HFFc6 (cell line): ENCODE data around the gene CCDC28B. TPM values are rescaled to one million over a fixed set of nuclear protein-coding genes. Genes with fewer than 3 reads are reported as not detected.

ENCODE experiments used
- DNase-seq: peaks from one replicate; pipeline ENCODE4 v3.0.0-alpha.2; 2018
- H3K27ac Mint-ChIP-seq: 2 replicates; pipeline ENCODE4 v1.8.0; 2020; ENCODE audit warnings: mild to moderate bottlenecking, mixed read lengths
- H3K27me3 Mint-ChIP-seq: 2 replicates; pipeline ENCODE4 v1.8.0; 2021; ENCODE audit warnings: mild to moderate bottlenecking, moderate library complexity, mixed read lengths; ENCODE audit not compliant: insufficient read depth
- H3K36me3 Mint-ChIP-seq: 2 replicates; pipeline ENCODE4 v1.8.0; 2021; ENCODE audit warnings: low read depth, mixed read lengths
- H3K4me1 Mint-ChIP-seq: 2 replicates; pipeline ENCODE4 v1.8.0; 2020; ENCODE audit warnings: low read depth, mixed read lengths
- H3K4me3 Mint-ChIP-seq: 2 replicates; pipeline ENCODE4 v1.8.0; 2020; ENCODE audit warnings: mild to moderate bottlenecking, moderate library complexity, mixed read lengths
- H3K9me3 Mint-ChIP-seq: 2 replicates; pipeline ENCODE4 v1.8.0; 2020; ENCODE audit warnings: mild to moderate bottlenecking, mixed read lengths
- CTCF ChIP-seq: fragments of 200-600 bp; sonication (generic); IDR thresholded peaks from 2 replicates; pipeline ENCODE4 v1.5.0; 2021; ENCODE audit warnings: antibody characterized with exemption, mild to moderate bottlenecking
- total RNA-seq, 6 experiments: library from RNA; stranded (reverse); fragmentation: NEBNext Ultra II Directional; extraction: Animal tissue kit (Norgen Biotek cat#: 25700); gene quantifications; 2 replicates in 1 of 6; 3 replicates in 5 of 6; pipeline ENCODE4 v1.2.3, GENCODE V29; 2021

The CCDC28B gene
- total RNA-seq, 6 experiments from 2014 or later = 12.5 to 15.7 (median 15.3) TPM

DNA sequence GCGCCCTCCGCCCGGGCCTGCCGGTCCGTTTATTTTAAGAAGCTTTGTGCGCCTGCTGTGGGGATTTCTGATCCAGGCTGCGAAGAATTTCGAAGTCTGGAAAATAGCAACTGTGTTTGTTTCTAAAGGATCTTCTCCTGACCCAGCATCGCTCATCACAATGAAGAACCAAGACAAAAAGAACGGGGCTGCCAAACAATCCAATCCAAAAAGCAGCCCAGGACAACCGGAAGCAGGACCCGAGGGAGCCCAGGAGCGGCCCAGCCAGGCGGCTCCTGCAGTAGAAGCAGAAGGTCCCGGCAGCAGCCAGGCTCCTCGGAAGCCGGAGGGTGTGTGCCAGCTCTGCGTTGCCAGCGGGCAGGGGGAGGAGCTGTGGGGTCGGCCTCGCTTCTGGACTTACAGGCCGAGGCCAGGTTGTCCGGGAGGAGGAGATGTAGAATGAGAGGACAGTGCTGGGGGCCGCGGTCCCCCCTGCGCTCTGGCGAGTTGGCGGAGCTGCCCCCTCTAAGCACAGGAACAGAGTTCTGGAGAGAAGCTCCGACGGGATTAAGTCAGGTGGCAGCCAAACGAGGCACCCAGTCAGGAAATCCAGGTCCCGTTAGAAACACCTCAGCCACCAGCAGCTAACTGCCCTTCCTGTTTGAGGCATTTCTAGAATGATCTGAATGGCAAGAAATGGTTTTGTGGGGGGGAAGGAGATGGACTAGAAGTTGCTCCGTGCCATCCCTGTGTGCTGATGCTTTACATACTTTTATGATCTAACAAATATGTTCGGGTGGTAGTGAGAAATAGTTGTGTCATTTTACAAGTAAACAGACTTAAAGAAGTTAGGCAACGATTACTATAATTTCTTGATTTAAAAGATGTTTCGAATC is 20.0 kb upstream of the CCDC28B start:
- peak overlapping the region; percentile 97 for H3K4me3 Mint-ChIP-seq
- H3K27ac Mint-ChIP-seq = peak overlapping the region; percentile 95
- H3K9me3 Mint-ChIP-seq = no peaks in the 10 kb centered on the region
- peaks cover 49% of the 10 kb centered on the region for H3K4me1 Mint-ChIP-seq
- 0 out of 2 replicates have a peak, but pooled peaks have one; percentile 4 for TF ChIP-seq CTCF
- peak; percentile 47 for DNase-seq
- H3K27me3 Mint-ChIP-seq = peaks cover 10% of the 10 kb centered on the region
- H3K36me3 Mint-ChIP-seq = peaks cover 39% of the 10 kb centered on the region

- TF ChIP-seq CTCF = no peak
- Mint-ChIP-seq H3K4me1 (peaks cover 53% of the 10 kb centered on the region), H3K4me3 (peak overlapping the region; percentile 97), H3K27ac (peak overlapping the region; percentile 95), H3K36me3 (peaks cover 41% of the 10 kb centered on the region), H3K9me3 (no peaks in the 10 kb centered on the region), H3K27me3 (peaks cover 10% of the 10 kb centered on the region)
- no peak for DNase-seq
These were observed 19.3 kb upstream of the CCDC28B start for GRCh38 chr1:32181065-32181464.

DNA sequence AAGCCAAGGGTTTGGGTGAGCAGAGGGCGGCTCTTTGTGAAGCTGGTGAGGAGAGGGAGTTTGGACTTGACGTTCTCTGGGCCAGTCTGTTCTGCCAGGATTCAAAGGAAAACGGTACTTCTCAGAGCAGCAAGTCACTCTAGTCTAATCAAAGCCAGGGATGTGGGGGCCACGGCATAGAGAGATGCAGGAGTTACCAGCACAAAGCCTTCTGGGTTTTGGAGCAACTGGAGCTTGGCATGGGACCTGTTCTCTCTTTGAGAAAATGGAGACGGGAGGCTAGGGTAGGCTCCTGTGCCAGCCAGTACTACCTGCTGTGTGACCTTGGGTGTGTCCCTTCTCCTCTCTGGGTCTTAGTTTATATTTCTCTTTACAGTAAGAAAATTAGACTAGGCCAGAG is 18.8 kb upstream of the CCDC28B start:
- Mint-ChIP-seq H3K27ac (peak overlapping the region; percentile 95), H3K4me1 (peaks cover 58% of the 10 kb centered on the region), H3K36me3 (peaks cover 46% of the 10 kb centered on the region)

DNA sequence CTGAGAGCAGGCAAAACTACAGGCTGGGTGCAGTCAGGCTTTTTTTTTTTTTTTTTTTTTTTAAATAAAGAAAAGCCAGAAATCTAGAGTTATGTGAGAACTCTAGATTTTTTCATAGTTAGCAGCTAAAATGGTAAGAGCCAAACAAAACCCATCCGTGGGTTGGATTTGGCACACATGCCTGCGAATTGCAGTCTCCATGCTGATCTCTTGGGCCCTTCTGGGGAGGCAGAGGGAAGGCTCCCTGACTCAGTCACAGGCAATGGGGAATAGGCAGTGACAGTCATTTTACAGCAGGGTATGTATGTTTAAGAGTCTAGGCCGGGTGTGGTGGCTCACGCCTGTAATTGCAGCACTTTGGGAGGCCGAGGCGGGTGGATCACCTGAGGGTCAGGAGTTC is 18.3 kb upstream of the CCDC28B start:
- no peak for TF ChIP-seq CTCF
- H3K27ac Mint-ChIP-seq = peak overlapping the region; percentile 95; the same call in 1 of the 2 replicates
- H3K4me1 Mint-ChIP-seq = peaks cover 60% of the 10 kb centered on the region
- H3K27me3 Mint-ChIP-seq = peaks cover 10% of the 10 kb centered on the region
- peak overlapping the region; percentile 97 for H3K4me3 Mint-ChIP-seq
- DNase-seq = no peak
- H3K9me3 Mint-ChIP-seq = no peaks in the 10 kb centered on the region
- H3K36me3 Mint-ChIP-seq = peaks cover 48% of the 10 kb centered on the region

More for the DNA sequence above, 18.8 kb upstream of the CCDC28B start:
- Mint-ChIP-seq H3K9me3 (no peaks in the 10 kb centered on the region), H3K27me3 (peaks cover 10% of the 10 kb centered on the region), H3K4me3 (peak overlapping the region; percentile 97)
- no peak for DNase-seq
- TF ChIP-seq CTCF = no peak

DNA sequence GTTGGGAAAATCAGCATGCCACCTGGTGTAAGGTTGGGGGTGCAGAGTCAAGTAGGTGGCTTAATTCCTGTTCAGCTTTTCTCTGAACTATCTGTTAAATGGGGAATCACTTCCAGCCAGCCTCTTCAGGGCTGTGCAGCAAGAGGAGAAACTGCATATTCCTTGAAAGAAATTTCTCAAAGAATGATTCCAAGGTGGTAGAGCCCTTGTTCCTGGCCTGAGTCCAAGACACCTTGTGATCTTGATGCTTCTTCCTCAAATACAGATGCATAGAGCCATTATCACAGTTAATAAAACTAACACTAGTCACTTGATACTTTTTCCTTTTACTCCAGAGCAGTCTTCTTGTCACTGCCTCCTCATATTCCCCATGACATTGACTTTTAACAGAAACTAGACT is 15.7 kb upstream of the CCDC28B start:
- no peak for TF ChIP-seq CTCF
- Mint-ChIP-seq H3K27me3 (peaks cover 9% of the 10 kb centered on the region), H3K9me3 (no peaks in the 10 kb centered on the region), H3K36me3 (peaks cover 56% of the 10 kb centered on the region), H3K4me3 (no peak overlapping the region), H3K4me1 (peaks cover 51% of the 10 kb centered on the region), H3K27ac (0 out of 2 replicates have a peak overlapping the region, but pooled peaks have one; percentile 2)
- DNase-seq = no peak
